Astrocyte of the cerebellum (primary cell): ENCODE data around the gene POU1F1.

Experiments
- DNase-seq: peaks from one replicate; pipeline ENCODE4 v3.0.0-alpha.2; 2011; ENCODE audit warnings: low read depth
- H3K4me3 ChIP-seq: 2 replicates; pipeline ENCODE4 v1.5.1; 2011; ENCODE audit warnings: mild to moderate bottlenecking, low read depth, low read length, moderate library complexity
- in situ Hi-C: cut with HindIII; loops from 2 replicates; pipeline ENCODE4 v1.10.0; 2017; ENCODE audit warnings: low sequenced_read_pairs
- TF ChIP-seq, protein P1 (sequence below): IDR thresholded peaks from 2 replicates; pipeline ENCODE4 v1.5.1; 2012; ENCODE audit warnings: low read length, low read depth, moderate library complexity, mild to moderate bottlenecking; ENCODE audit errors: missing control alignments

Gene POU1F1, protein sequence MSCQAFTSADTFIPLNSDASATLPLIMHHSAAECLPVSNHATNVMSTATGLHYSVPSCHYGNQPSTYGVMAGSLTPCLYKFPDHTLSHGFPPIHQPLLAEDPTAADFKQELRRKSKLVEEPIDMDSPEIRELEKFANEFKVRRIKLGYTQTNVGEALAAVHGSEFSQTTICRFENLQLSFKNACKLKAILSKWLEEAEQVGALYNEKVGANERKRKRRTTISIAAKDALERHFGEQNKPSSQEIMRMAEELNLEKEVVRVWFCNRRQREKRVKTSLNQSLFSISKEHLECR

DNA sequence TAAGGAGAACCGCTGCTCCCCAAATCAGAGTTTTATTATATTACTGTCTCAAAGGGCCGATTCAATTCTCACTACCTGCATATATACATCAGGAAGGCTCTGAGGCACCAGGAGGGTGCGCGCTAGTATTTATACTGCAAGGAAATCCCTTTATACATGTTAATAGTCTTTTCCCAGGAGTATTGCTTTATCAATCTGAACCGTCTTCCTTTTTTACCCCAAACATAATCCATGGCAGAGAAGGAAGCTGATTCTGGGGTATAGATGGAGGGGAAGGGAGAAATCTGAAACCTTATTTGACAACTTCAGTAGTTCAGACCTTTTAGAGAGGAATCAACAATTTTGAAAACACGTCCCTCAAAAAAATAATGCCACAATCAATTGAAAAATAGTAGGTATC lies at the start of gene POU1F1:
Gene POU1F1 (minus strand): TSS at position 101 of the 400 bp plus-strand sequence. CDS start 122 bp downstream, outside the sequence.
- H3K4me3 ChIP-seq, result no peak within 1 kb of the TSS
- TF ChIP-seq, protein P1, sequence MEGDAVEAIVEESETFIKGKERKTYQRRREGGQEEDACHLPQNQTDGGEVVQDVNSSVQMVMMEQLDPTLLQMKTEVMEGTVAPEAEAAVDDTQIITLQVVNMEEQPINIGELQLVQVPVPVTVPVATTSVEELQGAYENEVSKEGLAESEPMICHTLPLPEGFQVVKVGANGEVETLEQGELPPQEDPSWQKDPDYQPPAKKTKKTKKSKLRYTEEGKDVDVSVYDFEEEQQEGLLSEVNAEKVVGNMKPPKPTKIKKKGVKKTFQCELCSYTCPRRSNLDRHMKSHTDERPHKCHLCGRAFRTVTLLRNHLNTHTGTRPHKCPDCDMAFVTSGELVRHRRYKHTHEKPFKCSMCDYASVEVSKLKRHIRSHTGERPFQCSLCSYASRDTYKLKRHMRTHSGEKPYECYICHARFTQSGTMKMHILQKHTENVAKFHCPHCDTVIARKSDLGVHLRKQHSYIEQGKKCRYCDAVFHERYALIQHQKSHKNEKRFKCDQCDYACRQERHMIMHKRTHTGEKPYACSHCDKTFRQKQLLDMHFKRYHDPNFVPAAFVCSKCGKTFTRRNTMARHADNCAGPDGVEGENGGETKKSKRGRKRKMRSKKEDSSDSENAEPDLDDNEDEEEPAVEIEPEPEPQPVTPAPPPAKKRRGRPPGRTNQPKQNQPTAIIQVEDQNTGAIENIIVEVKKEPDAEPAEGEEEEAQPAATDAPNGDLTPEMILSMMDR, result no peak
- in situ Hi-C loops, result no loop called here
- no peak for DNase-seq

DNA sequence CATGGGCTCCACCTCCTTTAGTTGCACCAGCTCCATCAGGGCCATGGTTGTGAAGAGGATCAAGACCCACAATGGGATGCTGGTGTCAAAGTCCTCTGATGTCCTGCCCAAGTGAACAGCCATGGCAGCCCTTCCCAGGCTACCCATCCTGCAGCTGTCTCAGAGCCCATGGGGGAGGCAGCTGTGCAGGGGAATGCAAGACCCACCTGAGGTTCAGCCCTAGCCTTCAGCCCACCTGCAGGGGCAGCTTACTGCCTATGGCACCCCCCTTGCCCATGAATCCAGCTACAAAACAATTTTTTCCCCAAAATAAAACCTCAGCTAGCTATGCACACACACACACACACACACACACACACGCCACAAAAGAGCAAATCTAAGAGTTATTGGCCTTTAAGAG lies 48.2 kb upstream of the POU1F1 start:
- no peak overlapping the region for H3K4me3 ChIP-seq
- TF ChIP-seq, protein P1, result no peak
- DNase-seq, result no peak
- in situ Hi-C loops, result no loop called here

DNA sequence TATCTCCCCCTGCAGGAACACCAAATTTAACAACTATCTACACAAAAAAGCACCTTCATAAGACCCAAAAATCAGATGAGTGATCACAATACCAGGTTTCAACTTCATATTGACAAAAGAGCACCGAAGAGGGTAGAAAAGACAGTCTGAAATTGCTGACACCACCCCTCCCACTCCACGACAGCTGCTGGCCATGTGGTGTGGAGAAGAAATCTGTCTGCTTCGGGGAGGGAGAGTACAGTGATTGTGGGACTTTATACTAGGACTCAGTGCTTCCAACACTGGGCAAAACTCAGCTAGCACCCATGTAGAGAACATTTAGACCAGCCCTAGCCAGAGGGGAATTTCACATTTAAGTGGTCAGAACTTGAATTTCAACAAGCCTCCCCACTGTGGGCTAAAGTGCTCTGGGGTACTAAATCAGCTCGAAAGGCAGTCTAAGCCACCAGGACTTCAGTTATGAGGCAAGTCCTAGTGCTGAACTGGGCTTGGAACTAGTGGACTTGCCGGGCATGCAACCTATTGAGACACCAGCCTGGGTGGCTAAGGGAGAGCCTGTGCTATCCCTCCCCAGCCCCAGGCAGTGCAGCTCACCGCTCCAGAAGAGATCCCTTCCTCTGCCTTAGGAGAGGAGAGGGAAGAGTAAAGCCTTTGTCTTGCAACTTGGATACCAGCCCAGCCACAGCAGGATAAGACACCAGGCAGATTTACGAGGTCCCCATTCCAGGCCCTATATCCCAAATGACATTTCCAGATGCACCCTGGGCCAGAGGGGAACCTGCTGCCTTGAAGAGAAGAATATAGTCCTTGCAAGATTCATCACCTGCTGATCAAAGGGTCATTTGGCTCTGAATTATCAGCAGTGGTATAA lies 44.6 kb upstream of the POU1F1 start:
- in situ Hi-C loops, result no loop called here
- no peak for DNase-seq
- no peak overlapping the region for H3K4me3 ChIP-seq

DNA sequence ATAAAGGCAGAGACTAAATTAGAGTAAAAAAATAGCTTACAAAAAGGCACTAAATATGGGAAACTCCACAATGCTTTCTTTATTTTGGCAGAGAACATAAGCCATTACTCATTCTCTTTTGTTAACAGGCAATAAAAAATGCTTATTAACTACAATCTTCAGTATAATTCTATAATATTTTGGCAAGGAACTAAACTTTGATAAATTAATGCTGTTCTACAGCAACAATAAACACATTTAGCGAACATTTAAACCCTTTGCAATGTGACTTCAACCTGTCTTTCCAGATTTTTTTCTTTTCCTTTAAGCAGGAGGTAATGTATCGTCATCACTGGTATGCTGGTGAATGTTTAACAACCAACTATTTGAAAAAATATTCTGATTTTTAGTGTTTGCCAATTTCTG lies 42.2 kb upstream of the POU1F1 start:
- in situ Hi-C loops, result no loop called here
- H3K4me3 ChIP-seq, result no peak overlapping the region
- DNase-seq, result peak; percentile 33
- TF ChIP-seq, protein P1, result no peak

More for the DNA sequence above, 44.6 kb upstream of the POU1F1 start:
- TF ChIP-seq, protein P1, result no peak

DNA sequence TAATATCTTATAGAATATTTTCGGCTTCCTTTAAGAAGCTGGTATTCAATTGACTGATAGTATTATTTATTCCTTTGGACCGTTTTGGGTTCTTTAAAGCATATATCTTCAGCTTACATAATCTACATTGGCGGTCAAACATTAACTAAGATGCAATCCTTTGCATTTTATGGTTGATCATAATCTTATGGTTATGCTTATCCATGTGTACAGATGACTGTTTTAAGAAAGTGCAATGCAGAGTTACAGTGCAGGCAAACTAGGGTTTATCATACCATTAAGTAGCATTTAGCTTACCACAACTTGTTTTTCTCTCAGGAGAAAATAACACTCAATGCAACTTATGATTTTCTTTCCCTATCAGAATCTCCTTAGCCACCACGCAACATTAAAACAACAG lies 41.4 kb upstream of the POU1F1 start:
- in situ Hi-C loops, result no loop called here
- H3K4me3 ChIP-seq, result no peak overlapping the region
- TF ChIP-seq, protein P1, result no peak
- DNase-seq, result no peak

DNA sequence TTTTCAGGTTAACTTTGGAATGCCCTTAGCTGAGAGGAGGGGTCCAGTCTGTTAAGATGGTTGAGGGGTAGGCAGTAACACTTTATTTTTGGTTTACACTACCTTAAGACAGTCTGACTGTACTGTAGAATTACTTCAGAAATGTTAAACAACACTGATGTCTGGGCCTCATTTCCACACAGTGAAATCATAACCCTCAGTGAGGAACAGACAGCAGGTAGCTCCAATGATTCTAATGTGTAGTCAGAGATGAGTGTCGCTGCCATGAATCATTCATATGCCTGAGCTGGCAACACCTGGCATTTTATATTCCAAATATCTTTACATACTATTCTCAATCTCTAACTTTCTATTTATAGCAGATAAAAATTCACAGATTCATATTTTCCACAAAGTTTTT lies 37.3 kb upstream of the POU1F1 start:
- no peak for DNase-seq
- TF ChIP-seq, protein P1, result no peak
- in situ Hi-C loops, result no loop called here

More for the DNA sequence above, 37.3 kb upstream of the POU1F1 start:
- H3K4me3 ChIP-seq, result no peak overlapping the region
